GM18909 (cell line): ENCODE measurements around the gene FKBP7.
"Not testable (repeated sequence)": the region's sequence is repeated elsewhere in the genome, so short reads cannot be mapped to it uniquely, and the experiment has no call there.

ENCODE experiments used
- ATAC-seq: cut with Tn5 transposase; IDR thresholded peaks from one replicate; pipeline ENCODE4 v1.9.1; 2021; ENCODE audit warnings: mild to moderate bottlenecking; ENCODE audit not compliant: unreplicated experiment, poor library complexity

FKBP7 gene

GRCh38 chr2:178496049-178496448 is 17.6 kb upstream of the FKBP7 start:
- no peak for ATAC-seq

GRCh38 chr2:178491612-178492011 is 13.2 kb upstream of the FKBP7 start:
- ATAC-seq: no peak

- no peak for ATAC-seq
Observed at GRCh38 chr2:178485356-178485755, 7.0 kb upstream of the FKBP7 start.

GRCh38 chr2:178484245-178485041 is 6.0 kb upstream of the FKBP7 start:
- ATAC-seq: no peak

- peak; percentile 40 for ATAC-seq
Observed at GRCh38 chr2:178482437-178482836, 4.0 kb upstream of the FKBP7 start.

GRCh38 chr2:178480227-178481181 is 2.1 kb upstream of the FKBP7 start, which contains the start of gene PLEKHA3:
PLEKHA3 (plus strand) TSS chr2:178480457; CDS start chr2:178480870, 413 bp downstream.
- peak; percentile 70 for ATAC-seq

GRCh38 chr2:178479758-178480226 is 1.4 kb upstream of the FKBP7 start:
- ATAC-seq: no peak

GRCh38 chr2:178479275-178479616 is 846 bp upstream of the FKBP7 start:
- no peak for ATAC-seq

- no peak for ATAC-seq
Observed at GRCh38 chr2:178478130-178478438, 316 bp downstream of the FKBP7 start.

- ATAC-seq: no peak
Observed at GRCh38 chr2:178477443-178478129, 814 bp downstream of the FKBP7 start.

GRCh38 chr2:178476477-178476876 is 1.9 kb downstream of the FKBP7 start:
- no peak for ATAC-seq

- no peak for ATAC-seq
Observed at GRCh38 chr2:178474560-178474959, 3.8 kb downstream of the FKBP7 start.

GRCh38 chr2:178473931-178474330 is 4.5 kb downstream of the FKBP7 start:
- ATAC-seq: no peak

GRCh38 chr2:178473373-178473772 is 5.0 kb downstream of the FKBP7 start:
- ATAC-seq: no peak

GRCh38 chr2:178471313-178471712 is 7.1 kb downstream of the FKBP7 start:
- ATAC-seq: not testable (repeated sequence)

GRCh38 chr2:178469219-178469849 is 9.1 kb downstream of the FKBP7 start:
- ATAC-seq: no peak

- ATAC-seq: no peak
Observed at GRCh38 chr2:178457390-178457886, 21.0 kb downstream of the FKBP7 start.

- no peak for ATAC-seq
Observed at GRCh38 chr2:178455947-178456346, 22.5 kb downstream of the FKBP7 start.

- ATAC-seq: no peak
Observed at GRCh38 chr2:178452870-178453269, 25.5 kb downstream of the FKBP7 start.

GRCh38 chr2:178452334-178452733 is 26.1 kb downstream of the FKBP7 start:
- ATAC-seq: no peak
